Right lobe of liver (tissue), 6 donors: ENCODE measurements around the gene SERPINB8. TPM values are rescaled to one million over a fixed set of nuclear protein-coding genes. Genes with fewer than 3 reads are reported as not detected.

Source experiments
- ATAC-seq, 4 donors: fragments of 200-7000 bp; cut with Tn5 transposase; one replicate each; pipeline ENCODE4 v1.9.1; 2020; ENCODE audit warnings: mild to moderate bottlenecking in 4 of 4, moderate library complexity in 4 of 4
- DNase-seq, 3 donors: peaks; one replicate each; pipeline ENCODE4 v3.0.0-alpha.2; 2020
- H3K27ac ChIP-seq, 3 donors: fragments of 200-600 bp; one replicate each; pipeline ENCODE4 v1.8.0; 2022
- H3K27me3 ChIP-seq, 2 donors: fragments of 200-600 bp; one replicate each; pipeline ENCODE4 v1.8.0; 2022
- H3K36me3 ChIP-seq, 4 donors: fragments of 200-600 bp; sonication (generic) in 1 of 4; one replicate each; pipeline versions ENCODE4 v1.5.1 to v1.8.0; 2017 to 2022; ENCODE audit warnings: control low read depth in 1 of 4
- H3K4me1 ChIP-seq, 4 donors: fragments of 200-600 bp; sonication (generic) in 1 of 4; one replicate each; pipeline versions ENCODE4 v1.5.1 to v1.8.0; 2017 to 2022; ENCODE audit warnings: control low read depth in 1 of 4
- H3K4me3 ChIP-seq, 3 donors: fragments of 200-600 bp; one replicate each; pipeline ENCODE4 v1.8.0; 2022
- H3K9me3 ChIP-seq, 4 donors: fragments of 200-600 bp; sonication (generic) in 1 of 4; one replicate each; pipeline versions ENCODE4 v1.5.1 to v1.8.0; 2017 to 2022; ENCODE audit warnings: control low read depth in 1 of 4
- CTCF ChIP-seq, 4 donors: fragments of 200-600 bp in 3 of 4; fragments of 450-650 bp in 1 of 4; IDR thresholded peaks; one replicate each; pipeline versions ENCODE4 v1.5.1 to v1.8.0; 2016 to 2022; ENCODE audit warnings: antibody characterized with exemption in 4 of 4, mild to moderate bottlenecking in 2 of 4
- POLR2A ChIP-seq: fragments of 450-650 bp; IDR thresholded peaks from one replicate; pipeline ENCODE4 v1.6.1; 2017; ENCODE audit warnings: antibody characterized with exemption, mild to moderate bottlenecking
- WGBS: methylation state at CpG from one replicate; pipeline ENCODE4 v1.1.6; 2018; ENCODE audit warnings: low coverage, low lambda C conversion rate; ENCODE audit not compliant: insufficient coverage; ENCODE audit errors: missing lambda C conversion rate; 5-methylcytosine and 5-hydroxymethylcytosine counted together
- intact Hi-C, 2 donors: fragments of 100-400 bp; cut with DNase I; formaldehyde crosslinking; loops; one replicate each; pipeline versions ENCODE4 v1.11.2 to v1.14.1; 2022
- total RNA-seq, 6 experiments: library from RNA; depleted of rRNA in 2 of 6; stranded (reverse); fragments of >200 nt in 2 of 6; fragmentation: NEBNext Ultra II Directional in 3 of 6; extraction: Animal tissue kit (Norgen Biotek cat#: 25700) in 3 of 6; gene quantifications; one replicate each; pipeline versions ENCODE4 v1.1.0 to v1.2.4, GENCODE V29; 2016 to 2023
- donor health status: DM: no; HTN: yes; CAD: no.
- donor health status: DM: no; HTN: no; CAD: no.
- donor health status: DM: no; HTN: no; CAD: no.
- donor health status: DM: no; HTN: yes; CAD: no.
- donor health status: DM: no; HTN: yes; CAD: no.

The SERPINB8 gene
- total RNA-seq, 6 experiments from 2014 or later = 2.8 to 44.2 (median 16.8) TPM

DNA sequence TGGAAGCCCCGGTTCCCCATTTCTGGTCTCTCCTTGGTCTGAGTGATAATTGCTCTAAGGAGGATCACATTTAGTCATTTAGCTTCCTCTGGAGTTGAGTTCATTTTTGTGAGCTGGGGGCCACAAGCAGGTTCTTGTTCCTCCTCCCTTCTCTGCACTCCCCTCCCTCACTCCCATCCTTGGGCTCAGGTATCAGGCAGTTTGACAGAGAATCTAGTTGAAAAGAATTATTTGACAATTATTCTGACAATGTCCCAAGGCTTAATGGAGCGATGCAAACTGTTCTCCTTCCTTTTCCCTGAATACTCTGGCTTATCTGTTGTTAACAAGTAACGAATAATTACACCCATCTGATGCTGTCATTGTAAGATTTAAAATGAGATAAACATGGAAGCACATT, 61.5 kb downstream of the SERPINB8 start:
- DNase-seq (no peak), ATAC-seq (no peak)
- Histone ChIP-seq H3K36me3 (no peaks in the 10 kb centered on the region), H3K9me3 (no peaks in the 10 kb centered on the region), H3K4me1 (no peaks in the 10 kb centered on the region), H3K4me3 (no peak overlapping the region), H3K27me3 (no peaks in the 10 kb centered on the region), H3K27ac (no peak overlapping the region)
- TF ChIP-seq CTCF (IDR thresholded peaks at IDR 0.05) (no peak), POLR2A (no peak)
- intact Hi-C loops = no loop called here
- WGBS = 62% methylated on average over 2 of the region's 3 CpGs

GRCh38 chr18:64032312-64032711, 62.4 kb downstream of the SERPINB8 start:
- Histone ChIP-seq H3K27ac (no peak overlapping the region), H3K27me3 (no peaks in the 10 kb centered on the region), H3K4me3 (no peak overlapping the region), H3K36me3 (no peaks in the 10 kb centered on the region), H3K4me1 (no peaks in the 10 kb centered on the region), H3K9me3 (no peaks in the 10 kb centered on the region)
- TF ChIP-seq POLR2A = no peak
- TF ChIP-seq CTCF (IDR thresholded peaks at IDR 0.05) = no peak
- intact Hi-C loops = no loop called here
- WGBS = 67% methylated on average over 5 of the region's 6 CpGs
- DNase-seq (no peak), ATAC-seq (no peak)

- no peak for TF ChIP-seq POLR2A
- TF ChIP-seq CTCF (IDR thresholded peaks at IDR 0.05) = peak; percentile 53 to 65 (median 58)
- 10% methylated on average over 3 of the region's 3 CpGs for WGBS
- intact Hi-C loops = no loop called here
- no peaks in the 10 kb centered on the region for H3K9me3 ChIP-seq
- no peaks in the 10 kb centered on the region for H3K27me3 ChIP-seq
- H3K4me1 ChIP-seq = no peaks in the 10 kb centered on the region
- DNase-seq (no peak), ATAC-seq (peak; percentile 40 to 67 (median 60))
- H3K27ac ChIP-seq = no peak overlapping the region
- no peaks in the 10 kb centered on the region for H3K36me3 ChIP-seq
- H3K4me3 ChIP-seq = no peak overlapping the region
These were observed 68.0 kb downstream of the SERPINB8 start for GRCh38 chr18:64037812-64038414.

Other genes starting within 250 kb of the SERPINB8 start
- gene SERPINB7, start 194.7 kb upstream of the SERPINB8 start, total RNA-seq = not detected
- gene SERPINB2, start 82.4 kb upstream of the SERPINB8 start, total RNA-seq = not detected
- gene SERPINB10, start 62.1 kb upstream of the SERPINB8 start, total RNA-seq = under 1 TPM in 1 of 6 experiments, not detected in 5; 0.24 TPM
- gene HMSD, start 20.8 kb upstream of the SERPINB8 start, total RNA-seq = under 1 TPM in 2 of 6 experiments, not detected in 4; 0.27 to 0.37 TPM
- not detected for gene LINC00305, start 179.0 kb downstream of the SERPINB8 start, total RNA-seq